SK-N-SH (cell line): ENCODE results near the gene ASXL2.

ENCODE experiments used
- CTCF ChIP-seq: fragments of 200-600 bp; sonication (generic); IDR thresholded peaks from 2 replicates; pipeline ENCODE4 v1.6.1; 2017; ENCODE audit warnings: antibody characterized with exemption, mild to moderate bottlenecking, moderate library complexity
- EP300 ChIP-seq, 2 experiments: IDR thresholded peaks; 2 replicates each; pipeline versions ENCODE4 v1.4.0 to v1.6.1; 2012; ENCODE audit warnings: borderline replicate concordance in 1 of 2, low read depth in 1 of 2, low read length in 1 of 2
- EZH2phosphoT487 ChIP-seq: fragments of 200-600 bp; sonication (generic); IDR thresholded peaks from 2 replicates; pipeline ENCODE4 v1.6.1; 2017; ENCODE audit warnings: low read depth, mixed run types, mild to moderate bottlenecking, antibody characterized with exemption, moderate library complexity, borderline replicate concordance
- NFIC ChIP-seq: IDR thresholded peaks from 2 replicates; pipeline ENCODE4 v1.4.0; 2012; ENCODE audit warnings: borderline replicate concordance
- NRF1 ChIP-seq: IDR thresholded peaks from 2 replicates; pipeline ENCODE4 v1.6.1; 2012; ENCODE audit warnings: low read depth, mild to moderate bottlenecking, low read length
- POLR2AphosphoS5 ChIP-seq: IDR thresholded peaks from 2 replicates; pipeline ENCODE4 v1.6.1; 2012; ENCODE audit warnings: low read depth, low read length
- RAD21 ChIP-seq: IDR thresholded peaks from 2 replicates; pipeline ENCODE4 v1.6.1; 2012; ENCODE audit warnings: mild to moderate bottlenecking, low read length
- REST ChIP-seq: IDR thresholded peaks from 2 replicates; pipeline ENCODE4 v1.6.1; 2012; ENCODE audit warnings: mild to moderate bottlenecking, low read depth, low read length, moderate library complexity
- RFX5 ChIP-seq: IDR thresholded peaks from 2 replicates; pipeline ENCODE4 v1.6.1; 2012; ENCODE audit warnings: mild to moderate bottlenecking, improper control_type of control experiment, low read length
- SIN3A ChIP-seq: IDR thresholded peaks from 2 replicates; pipeline ENCODE4 v1.6.1; 2012; ENCODE audit warnings: low read depth, mild to moderate bottlenecking, low read length, moderate library complexity, borderline replicate concordance
- USF2 ChIP-seq: fragments of 150-350 bp; IDR thresholded peaks from 2 replicates; pipeline ENCODE4 v1.6.1; 2017; ENCODE audit warnings: antibody characterized with exemption, low read length, low read depth, borderline replicate concordance

GRCh38 chr2:25692143-25692542 is 186.1 kb downstream of the ASXL2 start:
- no peak for TF ChIP-seq CTCF
- TF ChIP-seq NRF1: no peak
- no peak for TF ChIP-seq SIN3A
- no peak for TF ChIP-seq REST
- TF ChIP-seq NFIC: no peak
- TF ChIP-seq USF2: no peak
- TF ChIP-seq POLR2AphosphoS5: no peak
- no peak for TF ChIP-seq RAD21
- no peak for TF ChIP-seq RFX5
- no peak for TF ChIP-seq EP300 (IDR thresholded peaks at IDR 0.05; ENCODE audit: borderline replicate concordance in 1 of 2, low read depth in 1 of 2, low read length in 1 of 2)
- no peak for TF ChIP-seq EZH2phosphoT487
